GM10266 (cell line): ENCODE measurements around the gene NDUFA13.

Source experiments
- DNase-seq: peaks from one replicate; pipeline ENCODE4 v3.0.0; 2012; ENCODE audit errors: extremely low spot score
- TF ChIP-seq, protein P1 (sequence below): IDR thresholded peaks from 2 replicates; pipeline ENCODE4 v1.5.1; 2012; ENCODE audit warnings: mild to moderate bottlenecking, low read depth; ENCODE audit not compliant: control insufficient read depth, insufficient read depth; ENCODE audit errors: missing control alignments

NDUFA13 gene

DNA sequence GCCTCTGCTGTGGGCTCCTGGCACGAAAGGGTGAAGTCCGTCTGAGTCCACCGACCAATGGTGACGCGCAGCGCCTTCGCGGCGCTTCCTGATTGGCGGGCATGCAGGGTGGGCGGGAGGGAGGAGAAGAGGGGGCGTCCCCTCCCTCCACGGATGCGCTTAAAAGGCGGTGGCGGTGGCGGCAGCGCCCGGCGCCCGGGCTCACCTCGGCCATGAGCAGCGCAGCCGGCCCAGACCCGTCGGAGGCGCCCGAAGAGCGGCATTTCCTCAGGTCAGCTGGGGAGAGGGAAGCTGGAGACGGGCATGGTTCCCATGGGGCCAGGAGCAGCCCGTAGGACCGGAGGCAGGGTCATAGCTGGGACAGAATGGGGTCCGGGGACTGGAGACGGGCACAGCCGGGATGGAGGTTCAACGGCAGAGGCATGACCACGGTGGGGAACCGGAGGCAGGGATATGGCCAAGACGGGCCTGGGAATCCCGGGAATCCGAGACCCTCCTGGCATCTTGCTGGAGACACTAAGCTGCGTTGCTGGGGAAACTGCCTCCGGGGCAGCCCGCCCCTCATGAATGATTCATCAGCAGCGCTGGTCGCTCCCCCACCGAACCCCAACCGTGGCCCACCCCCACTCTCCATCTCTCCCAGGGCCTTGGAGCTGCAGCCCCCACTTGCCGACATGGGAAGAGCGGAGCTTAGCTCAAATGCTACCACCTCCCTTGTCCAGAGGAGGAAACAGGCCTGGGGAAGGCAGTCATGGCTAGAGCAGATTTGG lies 12.9 kb downstream of the NDUFA13 start, which contains the start of gene YJEFN3:
Gene YJEFN3, plus strand, starts transcription at position 191 of the 770 bp plus-strand sequence. Its CDS starts 22 bp downstream, at position 213.
- DNase-seq, result no peak
- TF ChIP-seq, protein P1, sequence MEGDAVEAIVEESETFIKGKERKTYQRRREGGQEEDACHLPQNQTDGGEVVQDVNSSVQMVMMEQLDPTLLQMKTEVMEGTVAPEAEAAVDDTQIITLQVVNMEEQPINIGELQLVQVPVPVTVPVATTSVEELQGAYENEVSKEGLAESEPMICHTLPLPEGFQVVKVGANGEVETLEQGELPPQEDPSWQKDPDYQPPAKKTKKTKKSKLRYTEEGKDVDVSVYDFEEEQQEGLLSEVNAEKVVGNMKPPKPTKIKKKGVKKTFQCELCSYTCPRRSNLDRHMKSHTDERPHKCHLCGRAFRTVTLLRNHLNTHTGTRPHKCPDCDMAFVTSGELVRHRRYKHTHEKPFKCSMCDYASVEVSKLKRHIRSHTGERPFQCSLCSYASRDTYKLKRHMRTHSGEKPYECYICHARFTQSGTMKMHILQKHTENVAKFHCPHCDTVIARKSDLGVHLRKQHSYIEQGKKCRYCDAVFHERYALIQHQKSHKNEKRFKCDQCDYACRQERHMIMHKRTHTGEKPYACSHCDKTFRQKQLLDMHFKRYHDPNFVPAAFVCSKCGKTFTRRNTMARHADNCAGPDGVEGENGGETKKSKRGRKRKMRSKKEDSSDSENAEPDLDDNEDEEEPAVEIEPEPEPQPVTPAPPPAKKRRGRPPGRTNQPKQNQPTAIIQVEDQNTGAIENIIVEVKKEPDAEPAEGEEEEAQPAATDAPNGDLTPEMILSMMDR, result no peak

DNA sequence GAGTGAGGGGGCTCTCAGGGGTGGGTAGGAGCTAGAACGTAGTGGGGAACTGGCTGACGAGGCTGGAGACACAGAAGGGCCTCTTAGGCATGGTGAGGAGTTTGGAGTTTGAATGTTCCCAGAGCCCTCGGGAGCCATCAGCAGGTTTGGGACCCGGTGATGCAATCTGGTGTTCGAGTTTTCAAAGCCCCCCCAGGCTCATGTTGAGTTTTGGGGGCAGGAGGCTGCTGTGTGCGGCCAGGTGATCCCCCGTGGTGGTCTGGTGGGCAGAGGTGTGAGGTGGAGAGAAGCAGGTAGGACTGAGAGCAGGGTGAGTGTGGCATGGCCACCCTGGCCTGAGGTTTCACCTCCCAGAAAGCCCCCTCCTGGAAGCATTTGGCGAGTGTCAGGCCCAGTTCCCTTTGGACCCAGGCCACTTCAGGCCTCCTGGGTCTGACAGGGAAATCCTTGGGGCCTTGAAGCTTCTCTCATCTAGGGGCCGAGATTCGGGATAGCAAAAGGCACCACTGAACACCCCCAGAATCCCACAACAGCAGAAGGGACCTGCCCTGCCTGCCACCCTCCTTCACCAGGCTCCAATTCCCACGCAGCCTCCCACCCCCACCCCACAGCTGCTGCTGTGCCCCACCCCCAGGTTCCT lies 13.9 kb downstream of the NDUFA13 start:
- TF ChIP-seq, protein P1, result no peak
- no peak for DNase-seq

DNA sequence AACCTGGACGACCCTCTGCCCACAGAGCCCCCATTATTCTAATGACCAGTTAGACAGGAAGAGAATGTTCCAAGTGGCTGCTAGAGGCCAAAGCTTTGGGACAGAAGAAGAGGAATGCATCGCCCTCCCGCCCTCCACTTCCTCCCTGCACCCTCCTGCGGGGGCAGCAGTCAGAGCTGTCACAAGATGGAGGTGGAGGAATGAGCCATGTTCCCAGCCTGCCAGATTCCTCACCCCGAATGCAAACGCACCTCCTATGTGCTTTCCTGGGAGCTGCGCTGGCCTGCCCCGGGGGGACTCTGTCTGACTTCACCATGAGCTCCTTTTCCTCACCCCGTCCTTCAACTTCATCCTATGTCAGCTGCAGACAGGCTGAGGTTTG lies 14.4 kb downstream of the NDUFA13 start:
- TF ChIP-seq, protein P1, result no peak
- no peak for DNase-seq

DNA sequence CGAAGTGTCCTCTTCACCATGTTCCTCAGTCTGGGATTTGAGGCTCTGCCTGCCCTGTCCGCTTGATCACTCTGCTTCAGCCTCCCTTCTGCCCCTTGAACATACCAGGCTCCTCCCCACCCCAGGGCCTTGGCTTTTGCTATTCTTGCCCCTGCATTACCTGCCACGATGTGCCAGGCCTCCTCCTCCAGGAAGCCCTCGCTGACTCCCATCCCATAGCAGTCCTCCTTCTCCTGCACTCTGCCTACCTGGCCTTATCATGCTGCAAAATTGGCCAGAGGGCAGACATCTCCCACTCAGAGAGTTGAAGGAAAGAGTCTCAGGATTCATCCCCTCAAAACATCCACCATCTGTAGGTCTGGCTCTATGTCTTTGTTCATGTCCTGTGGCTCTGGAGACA lies 14.9 kb downstream of the NDUFA13 start:
- no peak for DNase-seq
- TF ChIP-seq, protein P1, result no peak

DNA sequence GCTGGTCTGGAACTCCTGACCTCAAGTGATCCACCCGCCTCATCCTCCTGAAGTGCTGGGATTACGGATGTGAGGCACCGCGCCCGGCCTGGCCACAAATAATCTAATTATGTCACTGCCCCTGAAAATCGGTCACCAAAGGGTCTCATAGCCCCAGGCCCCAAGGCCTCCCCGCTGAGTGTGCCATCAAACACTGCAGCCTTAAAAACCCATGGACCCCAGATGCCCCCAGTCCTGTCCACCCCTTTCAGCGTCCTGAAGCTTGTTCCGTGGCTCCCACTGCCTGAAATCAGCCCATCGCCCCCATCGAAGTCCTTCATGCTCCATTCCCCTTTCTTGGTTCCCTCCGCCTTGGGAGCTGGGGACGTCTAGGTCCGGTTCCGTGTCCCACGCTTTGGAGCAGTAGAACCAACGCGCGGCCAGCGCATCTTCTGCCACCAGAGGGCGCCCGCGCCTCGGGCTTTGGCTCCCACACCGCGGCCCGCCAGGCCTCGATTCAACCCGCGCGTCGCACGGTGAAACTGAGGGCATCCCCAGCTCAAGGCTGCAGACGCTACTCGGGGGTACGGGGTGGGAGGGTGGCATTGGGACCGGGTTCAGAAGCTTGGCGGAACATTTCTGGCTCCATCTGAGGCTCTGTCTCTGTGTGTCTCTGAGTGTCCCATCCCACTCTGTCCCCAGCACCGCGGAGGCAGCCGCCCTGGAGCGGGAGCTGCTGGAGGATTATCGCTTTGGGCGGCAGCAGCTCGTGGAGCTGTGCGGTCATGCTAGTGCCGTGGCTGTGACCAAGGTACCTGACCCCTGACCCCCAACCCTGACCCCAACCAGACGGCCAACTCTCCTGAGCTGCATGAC lies 16.2 kb downstream of the NDUFA13 start:
- TF ChIP-seq, protein P1, result peak; percentile 99
- peak; percentile 89 for DNase-seq

DNA sequence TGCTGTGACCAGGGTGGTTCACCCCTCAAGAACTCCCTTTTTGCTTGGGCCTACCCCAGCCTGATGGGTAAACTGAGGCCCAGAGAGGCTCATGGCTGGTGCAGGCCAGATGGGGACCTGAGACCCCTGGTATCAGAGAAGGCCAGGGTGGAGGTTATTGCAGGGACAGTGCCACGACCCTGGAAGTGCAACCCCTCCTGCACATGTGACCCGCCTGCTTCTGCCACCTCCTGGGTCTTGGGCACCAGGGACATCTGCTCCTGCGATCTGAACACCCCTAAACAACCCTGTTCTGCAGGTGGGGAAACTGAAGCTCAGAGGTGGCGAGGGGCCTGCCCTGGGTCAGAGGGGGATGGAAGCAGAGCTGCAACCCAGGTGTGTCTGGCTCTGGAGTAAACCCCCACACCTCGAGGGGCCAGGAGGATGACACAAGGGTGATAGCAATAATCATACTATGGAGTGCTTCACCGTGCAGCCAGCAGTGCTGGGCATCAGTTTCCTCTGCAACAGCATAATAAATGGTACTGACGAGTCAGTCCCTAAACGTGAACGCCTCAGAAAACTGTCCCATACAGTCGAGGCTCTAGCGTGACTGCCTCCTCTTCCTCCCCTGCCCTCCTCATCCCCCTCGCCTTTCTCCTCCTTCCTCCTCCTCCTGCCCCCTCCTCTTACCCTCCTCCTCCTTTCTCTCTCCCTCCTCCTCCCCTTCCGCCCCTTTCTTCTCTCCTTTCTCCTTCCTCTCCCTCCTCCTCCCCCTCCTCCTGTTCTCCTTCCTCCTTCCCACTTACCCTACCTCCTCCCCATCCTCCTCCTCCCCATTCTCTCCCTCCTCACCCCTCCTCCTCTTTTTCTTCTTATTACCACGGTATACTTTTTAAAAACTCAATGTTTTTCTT lies 17.0 kb downstream of the NDUFA13 start:
- TF ChIP-seq, protein P1, result no peak
- no peak for DNase-seq
